ENCODE data around the gene SAMD11.
"Not testable (repeated sequence)": the region's sequence is repeated elsewhere in the genome, so short reads cannot be mapped to it uniquely, and the experiment has no call there.

The SAMD11 gene

DNA sequence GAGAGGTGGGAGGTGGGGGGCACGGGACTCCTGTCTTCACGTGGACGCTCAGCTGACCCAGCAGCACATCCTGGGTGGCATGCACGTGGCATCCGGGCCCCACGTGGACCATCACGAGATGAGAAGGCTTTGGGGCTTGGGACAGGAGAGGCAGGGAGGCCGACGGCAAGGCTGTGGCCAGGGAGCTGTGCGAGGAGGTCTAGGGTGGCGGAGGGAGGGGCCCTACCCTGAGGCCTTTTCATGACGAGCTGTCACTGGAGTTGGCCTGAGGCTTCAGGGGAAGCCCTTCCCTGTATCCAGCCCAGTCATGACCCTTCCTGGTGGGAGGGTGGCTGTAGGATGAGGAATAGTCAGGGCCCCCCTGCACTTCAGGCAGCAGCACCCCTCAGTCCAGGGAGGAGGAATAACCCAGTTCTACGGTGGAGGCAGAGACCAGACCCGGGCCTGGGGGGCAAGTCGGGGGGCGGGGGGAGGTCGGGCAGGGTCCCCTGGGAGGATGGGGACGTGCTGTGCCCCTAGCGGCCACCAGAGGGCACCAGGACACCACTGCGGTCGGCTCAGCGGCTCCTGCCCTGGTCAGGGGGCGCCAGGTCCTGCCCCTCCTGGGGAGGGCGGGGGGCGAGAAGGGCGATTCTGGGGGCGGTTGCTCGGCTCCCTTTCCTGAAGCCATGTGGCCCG lies 60.2 kb downstream of the SAMD11 start:
- no peak overlapping the region for H3K4me3 ChIP-seq (ENCODE audit: insufficient read length, low read depth)
- no peaks in the 10 kb centered on the region for H3K36me3 ChIP-seq (ENCODE audit: insufficient read depth, insufficient read length, low read length)
- no peak overlapping the region for H3K9ac ChIP-seq (ENCODE audit: insufficient read length, low read depth)
- peaks cover 18% of the 10 kb centered on the region for H3K27me3 ChIP-seq (ENCODE audit: insufficient read depth, insufficient read length)
- H3K9me3 ChIP-seq (ENCODE audit: insufficient read depth, low read length), result no peaks in the 10 kb centered on the region
- DNase-seq (ENCODE audit: low read depth, low spot score), result no peak
- no peaks in the 10 kb centered on the region for H3K4me1 ChIP-seq (ENCODE audit: insufficient read depth, insufficient read length)
- TF ChIP-seq ZNF274 (IDR thresholded peaks at IDR 0.05; ENCODE audit: low read depth, low read length) (no peak), YY1 (IDR thresholded peaks at IDR 0.05; ENCODE audit: insufficient read depth, insufficient read length) (no peak), SUZ12 (IDR thresholded peaks at IDR 0.05; ENCODE audit: extremely low read depth, insufficient read depth, insufficient read length) (no peak)

- Histone ChIP-seq H3K36me3 (ENCODE audit: insufficient read depth, insufficient read length, low read length) (no peaks in the 10 kb centered on the region), H3K9ac (ENCODE audit: insufficient read length, low read depth) (no peak overlapping the region), H3K27me3 (ENCODE audit: insufficient read depth, insufficient read length) (peaks cover 18% of the 10 kb centered on the region), H3K4me1 (ENCODE audit: insufficient read depth, insufficient read length) (no peaks in the 10 kb centered on the region), H3K4me3 (ENCODE audit: insufficient read length, low read depth) (no peak overlapping the region), H3K9me3 (ENCODE audit: insufficient read depth, low read length) (no peaks in the 10 kb centered on the region)
- TF ChIP-seq YY1 (IDR thresholded peaks at IDR 0.05; ENCODE audit: insufficient read depth, insufficient read length) (no peak), SUZ12 (IDR thresholded peaks at IDR 0.05; ENCODE audit: extremely low read depth, insufficient read depth, insufficient read length) (no peak), ZNF274 (IDR thresholded peaks at IDR 0.05; ENCODE audit: low read depth, low read length) (no peak)
- no peak for DNase-seq (ENCODE audit: low read depth, low spot score)
Measured at GRCh38 chr1:984476-984814, 60.7 kb downstream of the SAMD11 start.

DNA sequence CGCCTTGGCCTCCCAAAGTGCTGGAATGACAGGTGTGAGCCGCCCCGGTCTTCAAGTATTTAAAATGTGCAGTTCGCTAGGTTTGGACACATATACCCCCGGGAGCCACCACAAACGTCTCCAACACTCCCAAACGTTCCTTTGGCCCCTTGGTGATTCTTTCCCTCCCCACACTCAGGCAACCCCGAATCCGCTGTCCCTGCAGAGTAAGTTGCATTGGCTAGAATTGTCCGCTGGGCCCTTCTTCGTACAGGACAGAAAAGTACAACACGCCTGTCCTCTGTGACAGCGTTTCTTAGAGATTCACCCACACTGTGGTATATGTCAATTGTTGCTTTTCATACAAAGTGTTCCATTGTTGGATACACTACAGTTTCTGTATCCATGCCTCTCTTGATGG lies 61.4 kb downstream of the SAMD11 start:
- H3K27me3 ChIP-seq (ENCODE audit: insufficient read depth, insufficient read length), result peaks cover 18% of the 10 kb centered on the region
- no peak for DNase-seq (ENCODE audit: low read depth, low spot score)
- no peaks in the 10 kb centered on the region for H3K9me3 ChIP-seq (ENCODE audit: insufficient read depth, low read length)
- H3K4me3 ChIP-seq (ENCODE audit: insufficient read length, low read depth), result no peak overlapping the region
- H3K36me3 ChIP-seq (ENCODE audit: insufficient read depth, insufficient read length, low read length), result no peaks in the 10 kb centered on the region
- no peak overlapping the region for H3K9ac ChIP-seq (ENCODE audit: insufficient read length, low read depth)
- TF ChIP-seq SUZ12 (IDR thresholded peaks at IDR 0.05; ENCODE audit: extremely low read depth, insufficient read depth, insufficient read length) (no peak), YY1 (IDR thresholded peaks at IDR 0.05; ENCODE audit: insufficient read depth, insufficient read length) (no peak), ZNF274 (IDR thresholded peaks at IDR 0.05; ENCODE audit: low read depth, low read length) (no peak)
- no peaks in the 10 kb centered on the region for H3K4me1 ChIP-seq (ENCODE audit: insufficient read depth, insufficient read length)

GRCh38 chr1:988061-988460 lies 64.3 kb downstream of the SAMD11 start:
- not testable (repeated sequence) for H3K4me3 ChIP-seq (ENCODE audit: insufficient read length, low read depth); H3K27me3 ChIP-seq (ENCODE audit: insufficient read depth, insufficient read length); H3K4me1 ChIP-seq (ENCODE audit: insufficient read depth, insufficient read length); H3K9ac ChIP-seq (ENCODE audit: insufficient read length, low read depth); DNase-seq (ENCODE audit: low read depth, low spot score); H3K9me3 ChIP-seq (ENCODE audit: insufficient read depth, low read length); H3K36me3 ChIP-seq (ENCODE audit: insufficient read depth, insufficient read length, low read length)

DNA sequence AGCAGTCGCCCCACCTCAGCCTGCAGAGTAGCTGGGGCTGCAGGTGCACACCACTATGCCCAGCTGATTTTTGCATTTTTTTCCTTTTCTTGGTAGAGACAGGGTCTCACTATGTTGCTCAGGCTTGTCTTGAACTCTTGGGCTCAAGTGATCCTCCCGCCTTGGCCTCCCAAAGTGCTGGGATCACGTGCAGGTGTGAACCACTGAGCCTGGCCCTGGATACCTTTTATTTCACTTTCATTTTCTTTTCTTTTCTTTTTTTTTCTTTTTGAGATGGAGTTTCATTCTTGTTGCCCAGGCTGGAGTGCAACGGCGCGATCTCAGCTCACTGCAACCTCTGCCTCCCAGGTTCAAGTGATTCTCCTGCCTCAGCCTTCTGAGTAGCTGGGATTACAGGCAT lies 67.6 kb downstream of the SAMD11 start:
- not testable (repeated sequence) for H3K27me3 ChIP-seq (ENCODE audit: insufficient read depth, insufficient read length); DNase-seq (ENCODE audit: low read depth, low spot score); H3K36me3 ChIP-seq (ENCODE audit: insufficient read depth, insufficient read length, low read length); H3K9ac ChIP-seq (ENCODE audit: insufficient read length, low read depth); H3K4me1 ChIP-seq (ENCODE audit: insufficient read depth, insufficient read length); H3K4me3 ChIP-seq (ENCODE audit: insufficient read length, low read depth)
- H3K9me3 ChIP-seq (ENCODE audit: insufficient read depth, low read length), result peaks cover 11% of the 10 kb centered on the region; the same call in 1 of the 2 replicates

DNA sequence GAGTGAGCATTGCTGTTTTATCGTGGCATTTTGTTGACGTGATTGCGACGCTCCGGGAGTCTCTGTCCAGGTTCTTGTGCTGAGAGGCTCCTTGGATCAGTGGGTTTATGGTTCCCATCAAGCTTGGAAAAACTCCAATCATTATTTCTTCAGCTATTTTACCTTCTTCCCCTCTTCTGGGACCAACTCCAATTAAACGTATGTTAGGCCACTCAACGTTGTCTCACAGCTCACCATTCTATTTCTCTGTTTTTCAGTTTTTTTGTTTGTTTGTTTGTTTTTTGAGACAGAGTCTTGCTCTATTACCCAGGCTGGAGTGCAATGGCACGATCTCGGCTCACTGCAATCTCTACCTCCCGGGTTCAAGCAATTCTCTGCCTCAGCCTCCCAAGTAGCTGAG lies 68.2 kb downstream of the SAMD11 start:
- Histone ChIP-seq H3K4me3 (ENCODE audit: insufficient read length, low read depth) (no peak overlapping the region), H3K9me3 (ENCODE audit: insufficient read depth, low read length) (peaks cover 11% of the 10 kb centered on the region; the same call in 1 of the 2 replicates), H3K27me3 (ENCODE audit: insufficient read depth, insufficient read length) (no peaks in the 10 kb centered on the region), H3K9ac (ENCODE audit: insufficient read length, low read depth) (no peak overlapping the region), H3K4me1 (ENCODE audit: insufficient read depth, insufficient read length) (peaks cover under 1% of the 10 kb centered on the region), H3K36me3 (ENCODE audit: insufficient read depth, insufficient read length, low read length) (no peaks in the 10 kb centered on the region)
- DNase-seq (ENCODE audit: low read depth, low spot score), result no peak
- TF ChIP-seq SUZ12 (IDR thresholded peaks at IDR 0.05; ENCODE audit: extremely low read depth, insufficient read depth, insufficient read length) (no peak), YY1 (IDR thresholded peaks at IDR 0.05; ENCODE audit: insufficient read depth, insufficient read length) (no peak), ZNF274 (IDR thresholded peaks at IDR 0.05; ENCODE audit: low read depth, low read length) (no peak)

- H3K36me3 ChIP-seq (ENCODE audit: insufficient read depth, insufficient read length, low read length), result no peaks in the 10 kb centered on the region
- peaks cover 5% of the 10 kb centered on the region for H3K4me1 ChIP-seq (ENCODE audit: insufficient read depth, insufficient read length)
- H3K9me3 ChIP-seq (ENCODE audit: insufficient read depth, low read length), result peaks cover 11% of the 10 kb centered on the region; the same call in 1 of the 2 replicates
- no peak for DNase-seq (ENCODE audit: low read depth, low spot score)
- TF ChIP-seq YY1 (IDR thresholded peaks at IDR 0.05; ENCODE audit: insufficient read depth, insufficient read length) (no peak), SUZ12 (IDR thresholded peaks at IDR 0.05; ENCODE audit: extremely low read depth, insufficient read depth, insufficient read length) (no peak)
- no peaks in the 10 kb centered on the region for H3K27me3 ChIP-seq (ENCODE audit: insufficient read depth, insufficient read length)
- no peak overlapping the region for H3K9ac ChIP-seq (ENCODE audit: insufficient read length, low read depth)
- H3K4me3 ChIP-seq (ENCODE audit: insufficient read length, low read depth), result no peak overlapping the region
Measured at GRCh38 chr1:992362-992761, 68.6 kb downstream of the SAMD11 start.
